Measurements from ENCODE around the gene ZNF354C.

The ZNF354C gene

DNA sequence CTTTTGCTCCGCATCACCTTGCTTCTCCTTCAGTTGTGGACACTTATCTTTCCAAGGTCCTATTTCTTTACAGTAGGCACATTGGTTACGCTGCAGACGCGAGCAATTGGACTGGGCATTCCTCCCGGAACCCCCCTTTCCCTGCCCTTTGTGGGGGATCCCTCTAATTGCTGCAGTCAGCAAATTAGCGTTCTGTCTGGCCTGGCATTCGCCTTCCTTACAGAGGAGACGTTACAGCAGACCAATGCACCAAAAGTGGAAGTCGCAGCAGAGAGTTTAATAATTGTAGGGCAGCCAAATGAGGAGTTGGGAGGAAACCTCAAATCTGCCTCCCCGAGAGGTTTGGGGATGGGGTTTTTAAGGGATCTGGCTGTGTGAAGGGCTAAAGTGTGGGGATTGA is 5.3 kb upstream of the ZNF354C start:
- TF ChIP-seq, protein P1, sequence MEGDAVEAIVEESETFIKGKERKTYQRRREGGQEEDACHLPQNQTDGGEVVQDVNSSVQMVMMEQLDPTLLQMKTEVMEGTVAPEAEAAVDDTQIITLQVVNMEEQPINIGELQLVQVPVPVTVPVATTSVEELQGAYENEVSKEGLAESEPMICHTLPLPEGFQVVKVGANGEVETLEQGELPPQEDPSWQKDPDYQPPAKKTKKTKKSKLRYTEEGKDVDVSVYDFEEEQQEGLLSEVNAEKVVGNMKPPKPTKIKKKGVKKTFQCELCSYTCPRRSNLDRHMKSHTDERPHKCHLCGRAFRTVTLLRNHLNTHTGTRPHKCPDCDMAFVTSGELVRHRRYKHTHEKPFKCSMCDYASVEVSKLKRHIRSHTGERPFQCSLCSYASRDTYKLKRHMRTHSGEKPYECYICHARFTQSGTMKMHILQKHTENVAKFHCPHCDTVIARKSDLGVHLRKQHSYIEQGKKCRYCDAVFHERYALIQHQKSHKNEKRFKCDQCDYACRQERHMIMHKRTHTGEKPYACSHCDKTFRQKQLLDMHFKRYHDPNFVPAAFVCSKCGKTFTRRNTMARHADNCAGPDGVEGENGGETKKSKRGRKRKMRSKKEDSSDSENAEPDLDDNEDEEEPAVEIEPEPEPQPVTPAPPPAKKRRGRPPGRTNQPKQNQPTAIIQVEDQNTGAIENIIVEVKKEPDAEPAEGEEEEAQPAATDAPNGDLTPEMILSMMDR (IDR thresholded peaks at IDR 0.05; ENCODE audit: borderline replicate concordance, control extremely low read depth, extremely low read depth, insufficient read depth, missing control alignments), result no peak
- in situ Hi-C loops (cut with MboI; ENCODE audit: low sequenced_read_pairs, unreplicated experiment), result no loop called here
- no peak for DNase-seq (ENCODE audit: low spot score)

DNA sequence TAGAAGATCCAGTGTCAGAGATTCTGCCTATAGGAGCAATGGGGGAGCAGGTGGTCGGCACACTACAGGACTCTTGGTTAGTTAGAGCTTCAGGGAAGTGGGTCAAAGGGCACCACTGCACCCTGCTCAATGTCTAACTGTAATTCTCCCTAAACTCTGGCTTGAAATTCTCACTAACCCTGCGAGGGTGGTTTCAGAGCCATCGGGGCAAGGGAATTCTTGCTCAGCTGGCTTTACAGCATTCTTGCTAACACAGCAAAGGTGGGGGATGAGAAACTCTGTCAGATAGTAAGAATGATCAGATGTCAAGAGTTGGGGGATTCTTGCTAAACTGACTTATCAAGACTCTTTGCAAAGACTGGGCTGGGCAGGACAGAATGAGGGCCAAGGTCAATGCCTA is 4.7 kb upstream of the ZNF354C start:
- TF ChIP-seq, protein P1 (IDR thresholded peaks at IDR 0.05; ENCODE audit: borderline replicate concordance, control extremely low read depth, extremely low read depth, insufficient read depth, missing control alignments), result no peak
- in situ Hi-C loops (cut with MboI; ENCODE audit: low sequenced_read_pairs, unreplicated experiment), result no loop called here
- no peak for DNase-seq (ENCODE audit: low spot score)

DNA sequence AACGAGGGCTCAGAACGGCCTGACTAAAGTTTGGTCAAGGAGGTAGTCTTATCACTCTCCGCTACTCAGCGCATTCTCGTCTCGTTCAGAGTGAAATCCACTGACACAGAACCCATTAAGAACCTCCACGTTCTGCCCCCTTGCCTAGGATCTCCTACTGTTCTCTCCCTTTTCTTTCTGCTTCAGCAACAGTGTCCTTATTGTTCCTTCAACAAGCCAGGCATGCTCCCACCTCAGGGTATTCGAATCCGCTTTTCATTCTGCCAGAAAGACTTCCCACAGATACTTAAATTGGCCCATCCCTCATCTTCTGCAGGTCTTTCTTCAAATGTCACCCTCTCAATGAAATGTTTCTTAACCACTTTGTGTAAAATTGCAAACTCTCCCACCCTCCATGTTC is 4.3 kb upstream of the ZNF354C start:
- in situ Hi-C loops (cut with MboI; ENCODE audit: low sequenced_read_pairs, unreplicated experiment), result no loop called here
- TF ChIP-seq, protein P1 (IDR thresholded peaks at IDR 0.05; ENCODE audit: borderline replicate concordance, control extremely low read depth, extremely low read depth, insufficient read depth, missing control alignments), result no peak
- no peak for DNase-seq (ENCODE audit: low spot score)

DNA sequence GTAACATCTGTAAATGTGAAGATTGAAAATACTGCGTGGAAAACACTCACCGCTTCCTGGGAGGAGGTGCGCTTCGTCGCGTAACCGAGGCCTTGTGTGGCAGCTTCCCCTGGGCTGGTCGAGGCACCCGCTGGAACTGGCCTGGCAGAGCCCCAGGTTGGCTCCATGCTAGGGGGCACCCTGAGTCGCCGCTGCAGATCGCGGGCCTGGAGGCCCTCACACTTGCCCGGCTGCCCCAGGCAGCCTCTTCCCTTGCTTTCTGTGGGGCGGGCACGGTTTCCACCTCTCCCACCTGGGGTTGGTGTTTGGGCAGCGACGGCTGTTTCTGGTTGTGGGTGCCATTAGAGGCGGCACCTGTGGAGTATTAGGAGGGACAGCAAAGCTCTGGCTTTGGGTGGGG is 852 bp downstream of the ZNF354C start:
- DNase-seq (ENCODE audit: low spot score), result peak; percentile 6
- in situ Hi-C loops (cut with MboI; ENCODE audit: low sequenced_read_pairs, unreplicated experiment), result no loop called here
- TF ChIP-seq, protein P1 (IDR thresholded peaks at IDR 0.05; ENCODE audit: borderline replicate concordance, control extremely low read depth, extremely low read depth, insufficient read depth, missing control alignments), result no peak

DNA sequence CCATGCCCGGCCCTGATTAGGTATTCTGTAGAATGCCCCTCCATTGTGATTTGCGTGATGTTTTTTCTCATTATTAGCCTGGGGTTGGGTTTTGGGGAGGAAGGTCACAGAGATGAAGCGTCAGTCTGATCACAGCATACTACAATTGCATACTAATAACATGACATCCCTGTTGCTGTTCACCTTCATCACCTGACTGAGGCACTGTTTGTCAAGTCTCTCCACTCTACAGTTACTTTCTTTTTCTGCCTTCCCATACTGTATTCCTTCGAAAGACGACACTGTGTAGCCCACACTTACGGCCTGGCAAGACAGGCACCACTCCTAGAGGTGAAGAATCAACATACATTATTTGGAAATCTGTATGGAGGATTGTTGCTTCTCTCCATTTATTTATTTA is 5.5 kb downstream of the ZNF354C start:
- in situ Hi-C loops (cut with MboI; ENCODE audit: low sequenced_read_pairs, unreplicated experiment), result no loop called here
- no peak for DNase-seq (ENCODE audit: low spot score)
- TF ChIP-seq, protein P1 (IDR thresholded peaks at IDR 0.05; ENCODE audit: borderline replicate concordance, control extremely low read depth, extremely low read depth, insufficient read depth, missing control alignments), result no peak

DNA sequence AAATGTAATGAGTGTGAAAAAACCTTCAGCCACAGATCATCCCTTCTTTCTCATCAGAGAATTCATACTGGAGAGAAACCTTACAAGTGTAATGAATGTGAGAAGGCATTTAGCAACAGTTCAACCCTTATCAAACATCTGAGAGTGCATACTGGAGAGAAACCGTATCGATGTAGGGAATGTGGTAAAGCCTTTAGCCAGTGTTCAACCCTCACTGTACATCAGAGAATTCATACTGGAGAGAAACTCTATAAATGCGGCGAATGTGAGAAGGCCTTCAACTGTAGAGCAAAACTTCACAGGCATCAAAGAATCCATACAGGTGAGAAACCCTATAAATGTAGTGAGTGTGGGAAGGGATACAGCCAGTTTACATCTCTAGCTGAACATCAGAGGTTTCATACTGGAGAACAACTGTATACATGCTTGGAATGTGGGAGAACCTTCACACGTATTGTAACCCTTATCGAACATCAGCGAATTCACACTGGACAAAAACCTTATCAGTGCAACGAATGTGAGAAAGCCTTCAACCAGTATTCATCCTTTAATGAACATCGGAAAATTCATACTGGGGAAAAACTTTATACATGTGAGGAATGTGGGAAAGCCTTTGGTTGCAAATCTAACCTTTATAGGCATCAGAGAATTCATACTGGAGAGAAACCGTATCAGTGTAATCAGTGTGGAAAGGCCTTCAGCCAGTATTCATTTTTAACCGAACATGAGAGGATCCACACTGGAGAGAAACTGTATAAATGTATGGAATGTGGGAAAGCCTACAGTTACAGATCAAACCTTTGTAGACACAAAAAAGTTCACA is 19.2 kb downstream of the ZNF354C start:
- DNase-seq (ENCODE audit: low spot score), result no peak
- TF ChIP-seq, protein P1 (IDR thresholded peaks at IDR 0.05; ENCODE audit: borderline replicate concordance, control extremely low read depth, extremely low read depth, insufficient read depth, missing control alignments), result no peak
- in situ Hi-C loops (cut with MboI; ENCODE audit: low sequenced_read_pairs, unreplicated experiment), result no loop called here

All from GM13976 (cell line).